Spleen (tissue), 11 donors: ENCODE measurements around the gene LTBP2. TPM values are rescaled to one million over a fixed set of nuclear protein-coding genes. Genes with fewer than 3 reads are reported as not detected.

Source experiments
- DNase-seq: peaks from one replicate; pipeline ENCODE4 v3.0.0-alpha.2; 2020
- H3K27ac ChIP-seq, 8 donors: fragments of 200-600 bp; sonication (generic) in 7 of 8; 1 replicate in 4 of 8; 2 replicates in 4 of 8; pipeline versions ENCODE4 v1.5.0 to v1.8.0; 2016 to 2021; ENCODE audit warnings: inconsistent platforms in 4 of 8, mild to moderate bottlenecking in 4 of 8, moderate library complexity in 1 of 8
- H3K27me3 ChIP-seq, 7 donors: fragments of 200-600 bp; sonication (generic) in 6 of 7; replicated peaks in 1 of 7; 1 replicate in 4 of 7; 2 replicates in 3 of 7; pipeline versions ENCODE4 v1.5.0 to v1.8.0; 2016 to 2021; ENCODE audit warnings: inconsistent platforms in 3 of 7, mild to moderate bottlenecking in 1 of 7
- H3K36me3 ChIP-seq, 6 donors: fragments of 200-600 bp; sonication (generic) in 5 of 6; 1 replicate in 4 of 6; 2 replicates in 2 of 6; pipeline versions ENCODE4 v1.5.0 to v1.8.0; 2016 to 2021; ENCODE audit warnings: inconsistent platforms in 2 of 6
- H3K4me1 ChIP-seq, 6 donors: fragments of 200-600 bp; sonication (generic) in 5 of 6; 1 replicate in 3 of 6; 2 replicates in 3 of 6; pipeline versions ENCODE4 v1.5.0 to v1.8.0; 2016 to 2021; ENCODE audit warnings: inconsistent platforms in 3 of 6
- H3K4me3 ChIP-seq, 8 donors: fragments of 200-600 bp; sonication (generic) in 7 of 8; 1 replicate in 4 of 8; 2 replicates in 4 of 8; pipeline versions ENCODE4 v1.5.0 to v1.8.0; 2016 to 2021; ENCODE audit warnings: inconsistent platforms in 4 of 8, mild to moderate bottlenecking in 4 of 8, moderate library complexity in 2 of 8
- H3K9me3 ChIP-seq, 8 donors: fragments of 200-600 bp; sonication (generic) in 7 of 8; 1 replicate in 4 of 8; 2 replicates in 4 of 8; pipeline versions ENCODE4 v1.5.0 to v1.8.0; 2016 to 2021; ENCODE audit warnings: inconsistent platforms in 4 of 8
- CTCF ChIP-seq, 11 experiments: fragments of 200-600 bp in 7 of 11; fragments of 450-650 bp in 4 of 11; sonication (generic) in 4 of 11; IDR thresholded peaks in 8 of 11; conservative IDR thresholded peaks in 3 of 11; 1 replicate in 7 of 11; 2 replicates in 4 of 11; pipeline versions ENCODE4 v1.4.0 to v1.8.0; 2016 to 2021; ENCODE audit warnings: antibody characterized with exemption in 11 of 11, inconsistent platforms in 4 of 11, mild to moderate bottlenecking in 1 of 11
- POLR2A ChIP-seq, 3 donors: fragments of 450-650 bp; IDR thresholded peaks; one replicate each; pipeline ENCODE4 v1.5.1; 2017; ENCODE audit warnings: antibody characterized with exemption in 3 of 3, mild to moderate bottlenecking in 1 of 3
- POLR2AphosphoS5 ChIP-seq, 3 donors: sonication (generic); formaldehyde crosslinking; IDR thresholded peaks; one replicate each; pipeline ENCODE4 v1.5.1; 2017; ENCODE audit warnings: antibody characterized with exemption in 3 of 3
- WGBS, 5 donors: extraction: QIAGEN DNeasy Blood & Tissue Kit in 3 of 5; methylation state at CpG; one replicate each; pipeline versions ENCODE4 v1.1.5 to v1.1.7; 2013 to 2018; 5-methylcytosine and 5-hydroxymethylcytosine counted together
- intact Hi-C: fragments of 100-400 bp; cut with DNase I; formaldehyde crosslinking; loops from one replicate; pipeline ENCODE4 v1.15.0; 2023; ENCODE audit warnings: low total_unique reads
- polyA plus RNA-seq, 3 donors: library from polyadenylated mRNA; stranded (reverse); fragments of 200-250 nt; gene quantifications; one replicate each; pipeline ENCODE4 v1.2.1, GENCODE V29; 2013
- total RNA-seq, 7 donors: library from RNA; depleted of rRNA in 3 of 7; stranded (reverse); fragments of >200 nt in 3 of 7; fragmentation: NEBNext Ultra II Directional in 4 of 7; extraction: Animal tissue kit (Norgen Biotek cat#: 25700) in 4 of 7; gene quantifications; one replicate each; pipeline versions ENCODE4 v1.1.0 to v1.2.1, GENCODE V29; 2016 to 2021
- donor health status: healthy with polysubstance abuse.
- donor health status: DM: no; HTN: no; CAD: no; lungs with moderate emphysema.
- donor health status: DM: no; HTN: no; CAD: no.
- donor health status: Bipolar disorder and iron deficiency.
- donor health status: healthy.
- donor health status: DM: no; HTN: no; CAD: no.
- donor health status: DM: yes; HTN: yes; CAD: no.

Gene LTBP2
- total and polyA plus RNA-seq, 10 donors, result 3.4 to 10.7 (median 5.6) TPM

- no peak for TF ChIP-seq POLR2AphosphoS5 (IDR thresholded peaks at IDR 0.05)
- no peak for TF ChIP-seq POLR2A (IDR thresholded peaks at IDR 0.05)
- TF ChIP-seq CTCF (IDR thresholded peaks at IDR 0.05 in 8 of 11, conservative IDR thresholded peaks at IDR 0.05 in 3 of 11), result no peak
- DNase-seq, result peak; percentile 21
- 75 to 89% (median 78%) methylated on average over 9 to 10 of the region's 10 CpGs for WGBS, 5 donors
- H3K4me1 ChIP-seq, result peaks cover 0 to 30% (median 18%) of the 10 kb centered on the region in 6 donors
- intact Hi-C loops, result no loop called here
- H3K27ac ChIP-seq, result no peak overlapping the region
- H3K9me3 ChIP-seq, result no peaks in the 10 kb centered on the region
- no peaks in the 10 kb centered on the region for H3K36me3 ChIP-seq
- no peak overlapping the region for H3K4me3 ChIP-seq
- H3K27me3 ChIP-seq, result peaks cover 0 to 24% (median 0%) of the 10 kb centered on the region in 7 donors
Observed at GRCh38 chr14:74511966-74512830, 99.8 kb downstream of the LTBP2 start.

DNA sequence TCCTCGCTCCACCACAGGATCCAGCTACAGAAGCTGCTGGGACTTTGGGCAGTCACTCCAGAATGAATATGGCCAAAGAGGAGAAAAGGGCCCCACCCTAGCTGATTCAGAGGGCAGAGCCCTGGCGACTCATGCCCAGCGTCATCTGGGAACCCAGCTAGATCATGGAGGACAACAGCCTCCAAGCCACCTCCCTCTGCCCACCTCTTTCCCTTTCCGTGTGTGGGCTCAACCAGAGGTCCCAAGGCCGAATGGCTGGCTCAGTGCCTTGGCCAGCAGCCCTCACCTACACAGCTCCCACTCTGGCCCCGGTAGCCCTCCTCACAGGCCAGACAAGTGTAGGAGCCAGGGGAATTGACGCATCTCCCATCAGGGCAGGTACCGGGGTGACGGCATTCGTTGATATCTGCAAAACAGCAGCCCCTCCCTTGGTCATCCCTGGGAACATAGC is 101.1 kb downstream of the LTBP2 start:
- Histone ChIP-seq H3K27ac (no peak overlapping the region), H3K9me3 (no peaks in the 10 kb centered on the region), H3K4me1 (peaks cover 0 to 27% (median 19%) of the 10 kb centered on the region in 6 donors), H3K36me3 (no peaks in the 10 kb centered on the region), H3K4me3 (no peak overlapping the region), H3K27me3 (peaks cover 0 to 23% (median 0%) of the 10 kb centered on the region in 7 donors)
- TF ChIP-seq POLR2A (IDR thresholded peaks at IDR 0.05) (no peak), POLR2AphosphoS5 (IDR thresholded peaks at IDR 0.05) (no peak), CTCF (IDR thresholded peaks at IDR 0.05 in 8 of 11, conservative IDR thresholded peaks at IDR 0.05 in 3 of 11) (no peak)
- peak; percentile 60 for DNase-seq
- WGBS, 5 donors, result 68 to 87% (median 82%) methylated on average over 10 of the region's 10 CpGs
- intact Hi-C loops, result no loop called here

- intact Hi-C loops, result no loop called here
- 74 to 85% (median 78%) methylated on average over 18 to 21 of the region's 21 CpGs for WGBS, 5 donors
Observed at GRCh38 chr14:74510223-74510931, 101.7 kb downstream of the LTBP2 start.

More at GRCh38 chr14:74510223-74510931, 101.7 kb downstream of the LTBP2 start:
- TF ChIP-seq CTCF (IDR thresholded peaks at IDR 0.05 in 8 of 11, conservative IDR thresholded peaks at IDR 0.05 in 3 of 11) (no peak), POLR2A (IDR thresholded peaks at IDR 0.05) (no peak), POLR2AphosphoS5 (IDR thresholded peaks at IDR 0.05) (no peak)
- no peak overlapping the region for H3K4me3 ChIP-seq
- H3K27me3 ChIP-seq, result peaks cover 0 to 20% (median 0%) of the 10 kb centered on the region in 7 donors
- H3K36me3 ChIP-seq, result no peaks in the 10 kb centered on the region
- H3K4me1 ChIP-seq, result peaks cover 0 to 27% (median 21%) of the 10 kb centered on the region in 6 donors
- peak; percentile 58 for DNase-seq
- H3K27ac ChIP-seq, result no peak overlapping the region
- no peaks in the 10 kb centered on the region for H3K9me3 ChIP-seq
